ENCODE data around the gene PDHX.

The PDHX gene

DNA sequence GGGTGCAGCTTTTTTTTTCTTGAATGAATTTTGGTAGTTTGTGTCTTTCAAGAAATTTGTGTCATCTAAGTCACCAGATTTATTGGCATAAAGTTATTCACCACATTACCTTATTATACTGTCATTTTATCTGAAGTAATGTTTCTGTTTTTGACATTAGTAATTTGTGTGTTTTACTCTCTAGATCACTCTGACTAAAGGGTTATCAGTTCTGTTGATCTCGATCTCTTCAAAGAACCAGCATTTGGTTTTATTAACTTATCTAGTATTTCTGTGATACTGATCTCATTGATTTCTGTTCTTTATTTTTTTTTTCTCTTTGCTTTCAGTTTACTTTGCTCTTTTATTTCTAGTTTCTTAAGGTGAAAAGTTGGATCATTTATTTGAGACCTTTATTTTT lies 55.5 kb downstream of the PDHX start:
- no peak for TF ChIP-seq EZH2 (IDR thresholded peaks at IDR 0.05; ENCODE audit: borderline replicate concordance, low read depth, low read length, severe bottlenecking)
- TF ChIP-seq, protein P1, sequence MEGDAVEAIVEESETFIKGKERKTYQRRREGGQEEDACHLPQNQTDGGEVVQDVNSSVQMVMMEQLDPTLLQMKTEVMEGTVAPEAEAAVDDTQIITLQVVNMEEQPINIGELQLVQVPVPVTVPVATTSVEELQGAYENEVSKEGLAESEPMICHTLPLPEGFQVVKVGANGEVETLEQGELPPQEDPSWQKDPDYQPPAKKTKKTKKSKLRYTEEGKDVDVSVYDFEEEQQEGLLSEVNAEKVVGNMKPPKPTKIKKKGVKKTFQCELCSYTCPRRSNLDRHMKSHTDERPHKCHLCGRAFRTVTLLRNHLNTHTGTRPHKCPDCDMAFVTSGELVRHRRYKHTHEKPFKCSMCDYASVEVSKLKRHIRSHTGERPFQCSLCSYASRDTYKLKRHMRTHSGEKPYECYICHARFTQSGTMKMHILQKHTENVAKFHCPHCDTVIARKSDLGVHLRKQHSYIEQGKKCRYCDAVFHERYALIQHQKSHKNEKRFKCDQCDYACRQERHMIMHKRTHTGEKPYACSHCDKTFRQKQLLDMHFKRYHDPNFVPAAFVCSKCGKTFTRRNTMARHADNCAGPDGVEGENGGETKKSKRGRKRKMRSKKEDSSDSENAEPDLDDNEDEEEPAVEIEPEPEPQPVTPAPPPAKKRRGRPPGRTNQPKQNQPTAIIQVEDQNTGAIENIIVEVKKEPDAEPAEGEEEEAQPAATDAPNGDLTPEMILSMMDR (IDR thresholded peaks at IDR 0.05; ENCODE audit: borderline replicate concordance, extremely low read depth, low read length, poor library complexity, severe bottlenecking) = no peak
- Histone ChIP-seq H3K9me3 (ENCODE audit: insufficient read depth, low read length, severe bottlenecking) (no peaks in the 10 kb centered on the region), H3K9ac (ENCODE audit: low read depth, low read length) (no peak overlapping the region), H3K4me3 (ENCODE audit: low read depth in 1 of 2, low read length in 2 of 2) (no peak overlapping the region), H3K36me3 (ENCODE audit: insufficient read depth, low read length) (peaks cover 50% of the 10 kb centered on the region), H3K79me2 (ENCODE audit: insufficient read depth, low read length) (no peaks in the 10 kb centered on the region), H3K27ac (ENCODE audit: low read length) (no peak overlapping the region), H3K4me1 (ENCODE audit: insufficient read depth, low read length) (no peaks in the 10 kb centered on the region), H3K4me2 (ENCODE audit: insufficient read depth, low read length) (no peak overlapping the region), H4K20me1 (ENCODE audit: insufficient read depth, low read length) (no peaks in the 10 kb centered on the region), H2AFZ (ENCODE audit: low read depth, low read length) (no peak overlapping the region), H3K27me3 (ENCODE audit: insufficient read depth, low read length, poor library complexity) (no peaks in the 10 kb centered on the region)
- ATAC-seq (ENCODE audit: insufficient read depth, low read depth) (no peak), DNase-seq (no peak)

DNA sequence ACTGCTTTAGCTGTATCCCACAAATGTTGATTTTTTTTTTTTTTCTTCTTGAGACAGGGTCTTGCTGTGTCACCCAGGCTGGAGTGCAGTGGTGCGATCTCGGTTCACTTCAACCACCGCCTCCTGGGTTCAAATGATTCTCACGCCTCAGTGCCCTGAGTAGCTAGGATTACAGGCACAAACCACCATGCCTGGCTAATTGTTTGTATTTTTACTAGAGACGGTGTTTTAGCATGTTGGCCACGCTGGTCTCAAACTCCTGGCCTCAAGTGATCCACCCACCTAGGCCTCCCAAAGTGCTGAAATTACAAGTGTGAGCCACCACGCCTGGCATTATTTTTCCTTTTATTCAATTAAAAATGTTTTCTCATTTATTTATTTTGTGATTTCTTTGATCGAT lies 55.9 kb downstream of the PDHX start:
- no peak overlapping the region for H3K9ac ChIP-seq (ENCODE audit: low read depth, low read length)
- no peak for DNase-seq
- H2AFZ ChIP-seq (ENCODE audit: low read depth, low read length) = no peak overlapping the region
- peaks cover 50% of the 10 kb centered on the region for H3K36me3 ChIP-seq (ENCODE audit: insufficient read depth, low read length)
- no peaks in the 10 kb centered on the region for H3K79me2 ChIP-seq (ENCODE audit: insufficient read depth, low read length)
- no peaks in the 10 kb centered on the region for H3K9me3 ChIP-seq (ENCODE audit: insufficient read depth, low read length, severe bottlenecking)
- H3K4me1 ChIP-seq (ENCODE audit: insufficient read depth, low read length) = no peaks in the 10 kb centered on the region
- H4K20me1 ChIP-seq (ENCODE audit: insufficient read depth, low read length) = no peaks in the 10 kb centered on the region
- H3K4me3 ChIP-seq (ENCODE audit: low read depth in 1 of 2, low read length in 2 of 2) = no peak overlapping the region
- TF ChIP-seq, protein P1 (IDR thresholded peaks at IDR 0.05; ENCODE audit: borderline replicate concordance, extremely low read depth, low read length, poor library complexity, severe bottlenecking) = no peak
- no peak for TF ChIP-seq EZH2 (IDR thresholded peaks at IDR 0.05; ENCODE audit: borderline replicate concordance, low read depth, low read length, severe bottlenecking)
- no peak for ATAC-seq (ENCODE audit: insufficient read depth, low read depth)
- H3K27me3 ChIP-seq (ENCODE audit: insufficient read depth, low read length, poor library complexity) = no peaks in the 10 kb centered on the region
- no peak overlapping the region for H3K4me2 ChIP-seq (ENCODE audit: insufficient read depth, low read length)
- H3K27ac ChIP-seq (ENCODE audit: low read length) = no peak overlapping the region

DNA sequence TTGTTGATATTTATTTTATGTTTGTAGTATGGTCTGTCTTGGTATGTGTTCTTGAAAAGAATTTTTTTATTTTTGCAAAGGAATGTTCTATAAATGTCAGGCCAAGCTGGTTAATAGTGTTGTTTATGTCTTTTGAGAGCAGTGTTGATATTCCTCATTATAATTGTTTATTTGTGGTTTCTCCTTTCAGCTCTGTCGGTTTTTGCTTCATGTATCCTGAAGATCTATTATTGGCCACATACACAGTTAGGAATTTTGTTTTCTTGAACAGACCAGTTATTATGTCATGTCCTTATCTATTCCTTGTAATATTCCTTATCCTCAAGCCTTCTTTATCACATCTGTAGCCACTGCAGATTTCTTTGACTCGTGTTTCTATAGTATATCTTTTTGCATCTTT lies 56.5 kb downstream of the PDHX start:
- Histone ChIP-seq H3K36me3 (ENCODE audit: insufficient read depth, low read length) (peaks cover 47% of the 10 kb centered on the region), H3K79me2 (ENCODE audit: insufficient read depth, low read length) (no peaks in the 10 kb centered on the region), H3K9ac (ENCODE audit: low read depth, low read length) (no peak overlapping the region), H3K27ac (ENCODE audit: low read length) (no peak overlapping the region), H3K4me2 (ENCODE audit: insufficient read depth, low read length) (no peak overlapping the region), H4K20me1 (ENCODE audit: insufficient read depth, low read length) (no peaks in the 10 kb centered on the region), H3K9me3 (ENCODE audit: insufficient read depth, low read length, severe bottlenecking) (no peaks in the 10 kb centered on the region), H3K4me3 (ENCODE audit: low read depth in 1 of 2, low read length in 2 of 2) (no peak overlapping the region), H2AFZ (ENCODE audit: low read depth, low read length) (no peak overlapping the region), H3K4me1 (ENCODE audit: insufficient read depth, low read length) (no peaks in the 10 kb centered on the region), H3K27me3 (ENCODE audit: insufficient read depth, low read length, poor library complexity) (no peaks in the 10 kb centered on the region)
- DNase-seq = no peak
- no peak for ATAC-seq (ENCODE audit: insufficient read depth, low read depth)
- no peak for TF ChIP-seq EZH2 (IDR thresholded peaks at IDR 0.05; ENCODE audit: borderline replicate concordance, low read depth, low read length, severe bottlenecking)
- TF ChIP-seq, protein P1 (IDR thresholded peaks at IDR 0.05; ENCODE audit: borderline replicate concordance, extremely low read depth, low read length, poor library complexity, severe bottlenecking) = no peak

DNA sequence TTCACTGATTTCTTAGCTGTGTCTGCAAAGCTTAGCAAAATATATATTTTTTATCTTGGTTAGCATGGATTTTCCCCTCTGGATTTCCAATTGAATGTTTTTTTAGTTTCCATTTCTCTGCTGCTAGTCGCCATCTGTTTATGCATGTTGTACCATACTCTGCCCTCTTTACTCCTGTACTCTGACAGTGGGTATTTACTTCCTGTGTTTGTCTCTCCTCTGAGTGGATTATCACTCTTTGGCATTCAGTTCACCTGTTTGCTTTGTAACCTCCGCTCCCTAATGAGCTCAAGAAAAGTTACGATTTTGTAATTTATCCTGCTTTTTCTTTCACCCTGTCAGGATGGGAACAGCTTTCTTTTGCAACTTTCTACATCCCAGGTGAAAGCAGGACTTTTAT lies 59.1 kb downstream of the PDHX start:
- no peak overlapping the region for H2AFZ ChIP-seq (ENCODE audit: low read depth, low read length)

More for the DNA sequence above, 59.1 kb downstream of the PDHX start:
- Histone ChIP-seq H3K36me3 (ENCODE audit: insufficient read depth, low read length) (peaks cover 39% of the 10 kb centered on the region; the same call in 1 of the 2 replicates), H4K20me1 (ENCODE audit: insufficient read depth, low read length) (no peaks in the 10 kb centered on the region), H3K27ac (ENCODE audit: low read length) (no peak overlapping the region), H3K4me1 (ENCODE audit: insufficient read depth, low read length) (no peaks in the 10 kb centered on the region), H3K27me3 (ENCODE audit: insufficient read depth, low read length, poor library complexity) (no peaks in the 10 kb centered on the region), H3K79me2 (ENCODE audit: insufficient read depth, low read length) (no peaks in the 10 kb centered on the region), H3K9me3 (ENCODE audit: insufficient read depth, low read length, severe bottlenecking) (no peaks in the 10 kb centered on the region), H3K9ac (ENCODE audit: low read depth, low read length) (no peak overlapping the region), H3K4me3 (ENCODE audit: low read depth in 1 of 2, low read length in 2 of 2) (no peak overlapping the region), H3K4me2 (ENCODE audit: insufficient read depth, low read length) (no peak overlapping the region)
- DNase-seq (no peak), ATAC-seq (ENCODE audit: insufficient read depth, low read depth) (no peak)
- TF ChIP-seq, protein P1 (IDR thresholded peaks at IDR 0.05; ENCODE audit: borderline replicate concordance, extremely low read depth, low read length, poor library complexity, severe bottlenecking) = no peak
- no peak for TF ChIP-seq EZH2 (IDR thresholded peaks at IDR 0.05; ENCODE audit: borderline replicate concordance, low read depth, low read length, severe bottlenecking)

Measured in DND-41 (cell line).